Ovary (tissue), 3 donors: ENCODE data around the gene SNHG17.
"Not testable (repeated sequence)": the region's sequence is repeated elsewhere in the genome, so short reads cannot be mapped to it uniquely, and the experiment has no call there.

Experiments
- POLR2A ChIP-seq: fragments of 450-650 bp; IDR thresholded peaks from one replicate; pipeline ENCODE4 v1.6.1; 2017; ENCODE audit warnings: antibody characterized with exemption, mild to moderate bottlenecking, moderate library complexity
- TF ChIP-seq, protein P1 (sequence below), 3 donors: fragments of 450-650 bp in 2 of 3; fragments of 200-600 bp in 1 of 3; IDR thresholded peaks; one replicate each; pipeline versions ENCODE4 v1.5.1 to v1.8.0; 2016 to 2022; ENCODE audit warnings: antibody characterized with exemption in 3 of 3, mild to moderate bottlenecking in 1 of 3
- donor health status: DM: no; HTN: no; CAD: no.

DNA sequence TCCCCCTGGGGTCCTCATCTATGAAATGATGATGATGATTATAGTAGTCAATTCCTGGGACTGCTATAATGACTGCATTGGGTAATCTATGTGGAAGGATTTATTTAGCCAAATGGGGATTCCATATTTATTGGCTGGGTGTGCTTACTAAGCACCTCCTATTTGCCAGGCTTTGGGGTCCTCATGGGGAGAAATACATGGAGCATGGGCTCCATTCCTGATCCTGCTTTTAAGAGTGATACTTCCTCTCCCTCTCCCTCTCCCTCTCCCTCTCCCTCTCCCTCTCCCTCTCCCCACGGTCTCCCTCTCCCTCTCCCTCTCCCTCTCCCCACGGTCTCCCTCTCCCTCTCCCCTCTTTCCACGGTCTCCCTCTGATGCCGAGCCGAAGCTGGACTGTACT, 57.3 kb downstream of the SNHG17 start:
- TF ChIP-seq, protein P1, sequence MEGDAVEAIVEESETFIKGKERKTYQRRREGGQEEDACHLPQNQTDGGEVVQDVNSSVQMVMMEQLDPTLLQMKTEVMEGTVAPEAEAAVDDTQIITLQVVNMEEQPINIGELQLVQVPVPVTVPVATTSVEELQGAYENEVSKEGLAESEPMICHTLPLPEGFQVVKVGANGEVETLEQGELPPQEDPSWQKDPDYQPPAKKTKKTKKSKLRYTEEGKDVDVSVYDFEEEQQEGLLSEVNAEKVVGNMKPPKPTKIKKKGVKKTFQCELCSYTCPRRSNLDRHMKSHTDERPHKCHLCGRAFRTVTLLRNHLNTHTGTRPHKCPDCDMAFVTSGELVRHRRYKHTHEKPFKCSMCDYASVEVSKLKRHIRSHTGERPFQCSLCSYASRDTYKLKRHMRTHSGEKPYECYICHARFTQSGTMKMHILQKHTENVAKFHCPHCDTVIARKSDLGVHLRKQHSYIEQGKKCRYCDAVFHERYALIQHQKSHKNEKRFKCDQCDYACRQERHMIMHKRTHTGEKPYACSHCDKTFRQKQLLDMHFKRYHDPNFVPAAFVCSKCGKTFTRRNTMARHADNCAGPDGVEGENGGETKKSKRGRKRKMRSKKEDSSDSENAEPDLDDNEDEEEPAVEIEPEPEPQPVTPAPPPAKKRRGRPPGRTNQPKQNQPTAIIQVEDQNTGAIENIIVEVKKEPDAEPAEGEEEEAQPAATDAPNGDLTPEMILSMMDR (IDR thresholded peaks at IDR 0.05) = not testable (repeated sequence)
- not testable (repeated sequence) for TF ChIP-seq POLR2A
